ENCODE measurements around the gene CANX. TPM values are rescaled to one million over a fixed set of nuclear protein-coding genes. Genes with fewer than 3 reads are reported as not detected.

Gene CANX
- total and polyA plus RNA-seq, 2 of the 13 experiments (the other 11 are each of a cell fraction or from before 2014, with no cell fraction given): 477 to 680 TPM

DNA sequence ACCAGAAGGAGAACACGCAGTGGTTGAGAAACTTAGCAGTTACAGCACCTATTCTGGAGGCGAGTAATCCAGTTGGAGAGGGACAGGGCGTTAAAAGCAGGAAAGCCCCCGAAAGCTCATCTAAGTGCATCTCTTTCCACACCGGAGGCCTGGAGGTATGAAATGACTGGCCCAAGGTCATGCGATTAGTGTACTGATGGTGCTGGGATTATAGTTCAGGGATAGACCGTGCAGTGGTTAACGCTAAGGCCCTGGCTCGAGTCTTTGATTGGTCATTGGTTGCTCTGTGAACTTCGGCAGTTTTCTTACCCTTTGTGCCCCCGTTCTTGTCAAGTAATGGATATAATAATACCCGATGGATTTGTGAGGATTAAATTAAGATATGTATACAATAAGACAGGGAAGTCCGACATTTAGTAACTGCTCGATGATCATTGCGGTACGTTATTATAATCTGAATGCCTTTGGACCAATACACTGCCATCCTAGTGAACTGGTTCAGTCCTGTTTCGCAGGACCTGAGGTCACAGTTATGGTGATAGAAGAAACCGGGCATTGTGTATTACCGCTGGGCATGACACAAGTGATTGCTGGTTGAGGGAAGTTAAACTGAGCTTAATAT lies 960 bp downstream of the CANX start (continued):
- TF ChIP-seq, protein P1, sequence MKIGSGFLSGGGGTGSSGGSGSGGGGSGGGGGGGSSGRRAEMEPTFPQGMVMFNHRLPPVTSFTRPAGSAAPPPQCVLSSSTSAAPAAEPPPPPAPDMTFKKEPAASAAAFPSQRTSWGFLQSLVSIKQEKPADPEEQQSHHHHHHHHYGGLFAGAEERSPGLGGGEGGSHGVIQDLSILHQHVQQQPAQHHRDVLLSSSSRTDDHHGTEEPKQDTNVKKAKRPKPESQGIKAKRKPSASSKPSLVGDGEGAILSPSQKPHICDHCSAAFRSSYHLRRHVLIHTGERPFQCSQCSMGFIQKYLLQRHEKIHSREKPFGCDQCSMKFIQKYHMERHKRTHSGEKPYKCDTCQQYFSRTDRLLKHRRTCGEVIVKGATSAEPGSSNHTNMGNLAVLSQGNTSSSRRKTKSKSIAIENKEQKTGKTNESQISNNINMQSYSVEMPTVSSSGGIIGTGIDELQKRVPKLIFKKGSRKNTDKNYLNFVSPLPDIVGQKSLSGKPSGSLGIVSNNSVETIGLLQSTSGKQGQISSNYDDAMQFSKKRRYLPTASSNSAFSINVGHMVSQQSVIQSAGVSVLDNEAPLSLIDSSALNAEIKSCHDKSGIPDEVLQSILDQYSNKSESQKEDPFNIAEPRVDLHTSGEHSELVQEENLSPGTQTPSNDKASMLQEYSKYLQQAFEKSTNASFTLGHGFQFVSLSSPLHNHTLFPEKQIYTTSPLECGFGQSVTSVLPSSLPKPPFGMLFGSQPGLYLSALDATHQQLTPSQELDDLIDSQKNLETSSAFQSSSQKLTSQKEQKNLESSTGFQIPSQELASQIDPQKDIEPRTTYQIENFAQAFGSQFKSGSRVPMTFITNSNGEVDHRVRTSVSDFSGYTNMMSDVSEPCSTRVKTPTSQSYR (CRISPR knock-in tag; IDR thresholded peaks at IDR 0.05; ENCODE audit: borderline replicate concordance): no peak
- no peak for TF ChIP-seq CHD2 (IDR thresholded peaks at IDR 0.05; ENCODE audit: low read depth, low read length)
- TF ChIP-seq HNF4A (CRISPR knock-in tag; IDR thresholded peaks at IDR 0.05): peak; percentile 37
- 0 out of 2 replicates have a peak, but pooled peaks have one; percentile 24 for TF ChIP-seq NFIC (IDR thresholded peaks at IDR 0.05; ENCODE audit: low read length)
- no peak for TF ChIP-seq MYC (CRISPR knock-in tag; IDR thresholded peaks at IDR 0.05; ENCODE audit: borderline replicate concordance)
- TF ChIP-seq TARDBP (CRISPR knock-in tag; IDR thresholded peaks at IDR 0.05): 0 out of 2 replicates have a peak, but pooled peaks have one; percentile 23
- TF ChIP-seq IRF2 (CRISPR knock-in tag; IDR thresholded peaks at IDR 0.05): no peak
- TF ChIP-seq RBFOX2 (IDR thresholded peaks at IDR 0.05; ENCODE audit: low read depth, low read length): peak; percentile 51; the same call in 1 of the 2 replicates
- TF ChIP-seq, protein P2, sequence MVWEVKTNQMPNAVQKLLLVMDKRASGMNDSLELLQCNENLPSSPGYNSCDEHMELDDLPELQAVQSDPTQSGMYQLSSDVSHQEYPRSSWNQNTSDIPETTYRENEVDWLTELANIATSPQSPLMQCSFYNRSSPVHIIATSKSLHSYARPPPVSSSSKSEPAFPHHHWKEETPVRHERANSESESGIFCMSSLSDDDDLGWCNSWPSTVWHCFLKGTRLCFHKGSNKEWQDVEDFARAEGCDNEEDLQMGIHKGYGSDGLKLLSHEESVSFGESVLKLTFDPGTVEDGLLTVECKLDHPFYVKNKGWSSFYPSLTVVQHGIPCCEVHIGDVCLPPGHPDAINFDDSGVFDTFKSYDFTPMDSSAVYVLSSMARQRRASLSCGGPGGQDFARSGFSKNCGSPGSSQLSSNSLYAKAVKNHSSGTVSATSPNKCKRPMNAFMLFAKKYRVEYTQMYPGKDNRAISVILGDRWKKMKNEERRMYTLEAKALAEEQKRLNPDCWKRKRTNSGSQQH (CRISPR knock-in tag; IDR thresholded peaks at IDR 0.05; ENCODE audit: low read depth): 0 out of 2 replicates have a peak, but pooled peaks have one; percentile 12
- TF ChIP-seq ZNF746 (CRISPR knock-in tag; IDR thresholded peaks at IDR 0.05): no peak
- TF ChIP-seq POLR2AphosphoS2 (IDR thresholded peaks at IDR 0.05; ENCODE audit: low read depth, low read length): peak; percentile 75; the same call in 1 of the 2 replicates
- 0 out of 2 replicates have a peak, but pooled peaks have one; percentile 5 for TF ChIP-seq GATAD2A (CRISPR knock-in tag; IDR thresholded peaks at IDR 0.05)
- TF ChIP-seq ZNF605 (CRISPR knock-in tag; IDR thresholded peaks at IDR 0.05): peak; percentile 30; the same call in 1 of the 2 replicates
- TF ChIP-seq ZNF674 (CRISPR knock-in tag; IDR thresholded peaks at IDR 0.05; ENCODE audit: low read depth): no peak
- TF ChIP-seq PITX1 (CRISPR knock-in tag; IDR thresholded peaks at IDR 0.05): peak; percentile 35; the same call in 1 of the 2 replicates
- TF ChIP-seq POLR2A (IDR thresholded peaks at IDR 0.05; ENCODE audit: insufficient read depth in 1 of 2, low read depth in 2 of 2, low read length in 2 of 2): peak; percentile 48 to 85
- TF ChIP-seq, protein P3, sequence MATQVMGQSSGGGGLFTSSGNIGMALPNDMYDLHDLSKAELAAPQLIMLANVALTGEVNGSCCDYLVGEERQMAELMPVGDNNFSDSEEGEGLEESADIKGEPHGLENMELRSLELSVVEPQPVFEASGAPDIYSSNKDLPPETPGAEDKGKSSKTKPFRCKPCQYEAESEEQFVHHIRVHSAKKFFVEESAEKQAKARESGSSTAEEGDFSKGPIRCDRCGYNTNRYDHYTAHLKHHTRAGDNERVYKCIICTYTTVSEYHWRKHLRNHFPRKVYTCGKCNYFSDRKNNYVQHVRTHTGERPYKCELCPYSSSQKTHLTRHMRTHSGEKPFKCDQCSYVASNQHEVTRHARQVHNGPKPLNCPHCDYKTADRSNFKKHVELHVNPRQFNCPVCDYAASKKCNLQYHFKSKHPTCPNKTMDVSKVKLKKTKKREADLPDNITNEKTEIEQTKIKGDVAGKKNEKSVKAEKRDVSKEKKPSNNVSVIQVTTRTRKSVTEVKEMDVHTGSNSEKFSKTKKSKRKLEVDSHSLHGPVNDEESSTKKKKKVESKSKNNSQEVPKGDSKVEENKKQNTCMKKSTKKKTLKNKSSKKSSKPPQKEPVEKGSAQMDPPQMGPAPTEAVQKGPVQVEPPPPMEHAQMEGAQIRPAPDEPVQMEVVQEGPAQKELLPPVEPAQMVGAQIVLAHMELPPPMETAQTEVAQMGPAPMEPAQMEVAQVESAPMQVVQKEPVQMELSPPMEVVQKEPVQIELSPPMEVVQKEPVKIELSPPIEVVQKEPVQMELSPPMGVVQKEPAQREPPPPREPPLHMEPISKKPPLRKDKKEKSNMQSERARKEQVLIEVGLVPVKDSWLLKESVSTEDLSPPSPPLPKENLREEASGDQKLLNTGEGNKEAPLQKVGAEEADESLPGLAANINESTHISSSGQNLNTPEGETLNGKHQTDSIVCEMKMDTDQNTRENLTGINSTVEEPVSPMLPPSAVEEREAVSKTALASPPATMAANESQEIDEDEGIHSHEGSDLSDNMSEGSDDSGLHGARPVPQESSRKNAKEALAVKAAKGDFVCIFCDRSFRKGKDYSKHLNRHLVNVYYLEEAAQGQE (IDR thresholded peaks at IDR 0.05; ENCODE audit: borderline replicate concordance in 1 of 2, low read depth in 1 of 2, low read length in 2 of 2): no peak
- no peak for TF ChIP-seq NPAS2 (CRISPR knock-in tag; IDR thresholded peaks at IDR 0.05; ENCODE audit: borderline replicate concordance)

Data from HepG2 (cell line).